RWPE1 (cell line): ENCODE measurements around the gene MGAT3.

Experiments
- CTCF ChIA-PET: fragments of 350-600 bp; sonication (Branson Sonifier 250); formaldehyde crosslinking; extraction: SDS; loops from one replicate; lab custom pipeline; 2021; lab: Yijun Ruan, JAX
- POLR2A ChIA-PET: fragments of 400-600 bp; formaldehyde crosslinking; extraction: SDS; loops from one replicate; lab custom pipeline; 2020; ENCODE audit warnings: antibody characterized with exemption; ENCODE audit not compliant: low non-redundant PET; lab: Yijun Ruan, JAX
- DNase-seq: peaks from one replicate; pipeline ENCODE4 v3.0.0; 2012; ENCODE audit warnings: low spot score
- H3K27ac ChIP-seq: fragments of 450-650 bp; 2 replicates; pipeline ENCODE4 v1.5.1; 2017
- CTCF ChIP-seq: fragments of 450-650 bp; conservative IDR thresholded peaks from 2 replicates; pipeline ENCODE4 v1.5.1; 2017; ENCODE audit warnings: low read depth, mild to moderate bottlenecking

The MGAT3 gene

GRCh38 chr22:39522567-39523300 is 65.9 kb downstream of the MGAT3 start:
- H3K27ac ChIP-seq = peak overlapping the region; percentile 98
- no peak for TF ChIP-seq CTCF
- DNase-seq = peak; percentile 13
- ChIA-PET POLR2A (no interaction called here), CTCF (interaction anchor here (1.0 kb wide), 1 partner anchor 12 kb away, joined by 4 read pairs; no protein-coding TSS in a partner anchor)

GRCh38 chr22:39524089-39524752 is 67.4 kb downstream of the MGAT3 start:
- CTCF ChIA-PET = interaction anchor here (0.7 kb wide), 1 partner anchor 10 kb away, joined by 3 read pairs; no protein-coding TSS in a partner anchor
- peak overlapping the region; percentile 98 for H3K27ac ChIP-seq

GRCh38 chr22:39524753-39525657 is 68.2 kb downstream of the MGAT3 start:
- POLR2A ChIA-PET = interaction anchor here (0.6 kb wide), 1 partner anchor 24 kb away, joined by 3 read pairs; no protein-coding TSS in a partner anchor
- peak overlapping the region; percentile 98 for H3K27ac ChIP-seq
- no peak for DNase-seq
- TF ChIP-seq CTCF = no peak
- CTCF ChIA-PET = interaction anchor here (0.7 kb wide), 1 partner anchor 10 kb away, joined by 3 read pairs; no protein-coding TSS in a partner anchor

More at GRCh38 chr22:39524089-39524752, 67.4 kb downstream of the MGAT3 start:
- TF ChIP-seq CTCF = no peak
- POLR2A ChIA-PET = interaction anchor here (0.6 kb wide), 1 partner anchor 23 kb away, joined by 3 read pairs; no protein-coding TSS in a partner anchor
- DNase-seq = no peak

- ChIA-PET CTCF (no interaction called here), POLR2A (no interaction called here)
- peak overlapping the region; percentile 98 for H3K27ac ChIP-seq
- TF ChIP-seq CTCF = no peak
- no peak for DNase-seq
Observed at GRCh38 chr22:39525658-39525975, 68.8 kb downstream of the MGAT3 start.

- CTCF ChIA-PET = interaction anchor here (0.5 to 0.7 kb wide), 2 partner anchors 11 to 659 kb away, joined by 3 read pairs; no protein-coding TSS in a partner anchor
- H3K27ac ChIP-seq = peak overlapping the region; percentile 98
- no peak for TF ChIP-seq CTCF
- no peak for DNase-seq
- POLR2A ChIA-PET = no interaction called here
Observed at GRCh38 chr22:39526736-39527171, 69.9 kb downstream of the MGAT3 start.
